ENCODE data around the gene KIF26B. TPM values are rescaled to one million over a fixed set of nuclear protein-coding genes. Genes with fewer than 3 reads are reported as not detected.

The KIF26B gene
- total and polyA plus RNA-seq, 2 experiments from 2014 or later = 2.5 to 8.0 TPM

GRCh38 chr1:245270972-245271371 lies 116.2 kb downstream of the KIF26B start:
- Histone ChIP-seq H3K4me2 (ENCODE audit: unreplicated experiment) (no peak overlapping the region), H3K4me1 (ENCODE audit: insufficient read depth) (no peaks in the 10 kb centered on the region), H3K79me2 (ENCODE audit: insufficient read depth) (peaks cover 5% of the 10 kb centered on the region; the same call in 1 of the 2 replicates), H2AFZ (no peak overlapping the region), H3K9me3 (ENCODE audit: low read depth) (no peaks in the 10 kb centered on the region), H3K9ac (no peak overlapping the region), H3K9me2 (ENCODE audit: insufficient read depth) (no peaks in the 10 kb centered on the region), H4K20me1 (ENCODE audit: insufficient read depth) (no peaks in the 10 kb centered on the region), H3K36me3 (ENCODE audit: low read depth) (no peaks in the 10 kb centered on the region), H3K27ac (no peak overlapping the region), H3F3A (ENCODE audit: insufficient read depth) (no peaks in the 10 kb centered on the region), H3K4me3 (no peak overlapping the region), H3K27me3 (replicated peaks; ENCODE audit: insufficient read depth) (no peaks in the 10 kb centered on the region)
- TF ChIP-seq EZH2phosphoT487 (IDR thresholded peaks at IDR 0.05; ENCODE audit: insufficient read depth, low read depth) (no peak), EZH2 (IDR thresholded peaks at IDR 0.05; ENCODE audit: insufficient read depth, poor library complexity, severe bottlenecking) (no peak)
- in situ Hi-C loops (cut with MboI) = no loop called here
- DNase-seq = no peak
- WGBS, 2 experiments (ENCODE audit: low coverage in 1 of 2, low lambda C conversion rate in 2 of 2, missing lambda C conversion rate in 2 of 2) = 33% methylated on average over 1 of the region's 1 CpG

GRCh38 chr1:245272676-245273075 lies 117.9 kb downstream of the KIF26B start:
- Histone ChIP-seq H4K20me1 (ENCODE audit: insufficient read depth) (no peaks in the 10 kb centered on the region), H3K4me3 (peak overlapping the region; percentile 40), H3K4me1 (ENCODE audit: insufficient read depth) (no peaks in the 10 kb centered on the region), H2AFZ (peak overlapping the region; percentile 27; the same call in 1 of the 2 replicates), H3K36me3 (ENCODE audit: low read depth) (no peaks in the 10 kb centered on the region), H3K9me3 (ENCODE audit: low read depth) (no peaks in the 10 kb centered on the region), H3K27ac (no peak overlapping the region), H3K4me2 (ENCODE audit: unreplicated experiment) (peak overlapping the region; percentile 36), H3K27me3 (replicated peaks; ENCODE audit: insufficient read depth) (no peaks in the 10 kb centered on the region), H3F3A (ENCODE audit: insufficient read depth) (no peaks in the 10 kb centered on the region), H3K79me2 (ENCODE audit: insufficient read depth) (peaks cover 5% of the 10 kb centered on the region; the same call in 1 of the 2 replicates), H3K9me2 (ENCODE audit: insufficient read depth) (no peaks in the 10 kb centered on the region), H3K9ac (no peak overlapping the region)
- TF ChIP-seq EZH2phosphoT487 (IDR thresholded peaks at IDR 0.05; ENCODE audit: insufficient read depth, low read depth) (no peak), EZH2 (IDR thresholded peaks at IDR 0.05; ENCODE audit: insufficient read depth, poor library complexity, severe bottlenecking) (no peak)
- in situ Hi-C loops (cut with MboI) = no loop called here
- DNase-seq = no peak
- WGBS, 2 experiments (ENCODE audit: low coverage in 1 of 2, low lambda C conversion rate in 2 of 2, missing lambda C conversion rate in 2 of 2) = 20 to 31% methylated on average over 4 of the region's 4 CpGs

GRCh38 chr1:245276445-245276844 lies 121.7 kb downstream of the KIF26B start:
- Histone ChIP-seq H3K27ac (no peak overlapping the region), H3K4me2 (ENCODE audit: unreplicated experiment) (no peak overlapping the region), H2AFZ (no peak overlapping the region), H3K9ac (no peak overlapping the region), H4K20me1 (ENCODE audit: insufficient read depth) (no peaks in the 10 kb centered on the region), H3K27me3 (replicated peaks; ENCODE audit: insufficient read depth) (no peaks in the 10 kb centered on the region), H3K4me3 (no peak overlapping the region), H3K9me2 (ENCODE audit: insufficient read depth) (no peaks in the 10 kb centered on the region), H3K36me3 (ENCODE audit: low read depth) (no peaks in the 10 kb centered on the region), H3K4me1 (ENCODE audit: insufficient read depth) (no peaks in the 10 kb centered on the region), H3K79me2 (ENCODE audit: insufficient read depth) (peaks cover 5% of the 10 kb centered on the region; the same call in 1 of the 2 replicates), H3K9me3 (ENCODE audit: low read depth) (no peaks in the 10 kb centered on the region), H3F3A (ENCODE audit: insufficient read depth) (no peaks in the 10 kb centered on the region)
- no peak for DNase-seq
- WGBS, 2 experiments (ENCODE audit: low coverage in 1 of 2, low lambda C conversion rate in 2 of 2, missing lambda C conversion rate in 2 of 2) = 62 to 74% methylated on average over 5 of the region's 5 CpGs
- in situ Hi-C loops (cut with MboI) = no loop called here
- TF ChIP-seq EZH2 (IDR thresholded peaks at IDR 0.05; ENCODE audit: insufficient read depth, poor library complexity, severe bottlenecking) (no peak), EZH2phosphoT487 (IDR thresholded peaks at IDR 0.05; ENCODE audit: insufficient read depth, low read depth) (no peak)

GRCh38 chr1:245277276-245277675 lies 122.5 kb downstream of the KIF26B start:
- TF ChIP-seq EZH2 (IDR thresholded peaks at IDR 0.05; ENCODE audit: insufficient read depth, poor library complexity, severe bottlenecking) (no peak), EZH2phosphoT487 (IDR thresholded peaks at IDR 0.05; ENCODE audit: insufficient read depth, low read depth) (no peak)
- no peak overlapping the region for H3K4me2 ChIP-seq (ENCODE audit: unreplicated experiment)

GRCh38 chr1:245278846-245279245 lies 124.1 kb downstream of the KIF26B start:
- 62 to 63% methylated on average over 4 of the region's 4 CpGs for WGBS, 2 experiments (ENCODE audit: low coverage in 1 of 2, low lambda C conversion rate in 2 of 2, missing lambda C conversion rate in 2 of 2)
- H3K4me2 ChIP-seq (ENCODE audit: unreplicated experiment) = no peak overlapping the region

More at GRCh38 chr1:245277276-245277675, 122.5 kb downstream of the KIF26B start:
- Histone ChIP-seq H3K27ac (no peak overlapping the region), H3K79me2 (ENCODE audit: insufficient read depth) (peaks cover 5% of the 10 kb centered on the region; the same call in 1 of the 2 replicates), H4K20me1 (ENCODE audit: insufficient read depth) (no peaks in the 10 kb centered on the region), H3K4me3 (no peak overlapping the region), H3F3A (ENCODE audit: insufficient read depth) (no peaks in the 10 kb centered on the region), H3K4me1 (ENCODE audit: insufficient read depth) (no peaks in the 10 kb centered on the region), H3K36me3 (ENCODE audit: low read depth) (no peaks in the 10 kb centered on the region), H3K27me3 (replicated peaks; ENCODE audit: insufficient read depth) (no peaks in the 10 kb centered on the region), H3K9me3 (ENCODE audit: low read depth) (no peaks in the 10 kb centered on the region), H3K9me2 (ENCODE audit: insufficient read depth) (no peaks in the 10 kb centered on the region), H3K9ac (no peak overlapping the region), H2AFZ (no peak overlapping the region)
- in situ Hi-C loops (cut with MboI) = no loop called here
- peak; percentile 11 for DNase-seq
- WGBS, 2 experiments (ENCODE audit: low coverage in 1 of 2, low lambda C conversion rate in 2 of 2, missing lambda C conversion rate in 2 of 2) = 44 to 61% methylated on average over 3 of the region's 3 CpGs

More at GRCh38 chr1:245278846-245279245, 124.1 kb downstream of the KIF26B start:
- H4K20me1 ChIP-seq (ENCODE audit: insufficient read depth) = no peaks in the 10 kb centered on the region
- H2AFZ ChIP-seq = no peak overlapping the region
- no peaks in the 10 kb centered on the region for H3K9me2 ChIP-seq (ENCODE audit: insufficient read depth)
- no peaks in the 10 kb centered on the region for H3K4me1 ChIP-seq (ENCODE audit: insufficient read depth)
- in situ Hi-C loops (cut with MboI) = no loop called here
- DNase-seq = no peak
- H3K9me3 ChIP-seq (ENCODE audit: low read depth) = no peaks in the 10 kb centered on the region
- H3F3A ChIP-seq (ENCODE audit: insufficient read depth) = no peaks in the 10 kb centered on the region
- H3K27me3 ChIP-seq (replicated peaks; ENCODE audit: insufficient read depth) = no peaks in the 10 kb centered on the region
- TF ChIP-seq EZH2phosphoT487 (IDR thresholded peaks at IDR 0.05; ENCODE audit: insufficient read depth, low read depth) = no peak
- no peak for TF ChIP-seq EZH2 (IDR thresholded peaks at IDR 0.05; ENCODE audit: insufficient read depth, poor library complexity, severe bottlenecking)
- no peak overlapping the region for H3K4me3 ChIP-seq
- H3K79me2 ChIP-seq (ENCODE audit: insufficient read depth) = peaks cover 5% of the 10 kb centered on the region; the same call in 1 of the 2 replicates
- no peak overlapping the region for H3K9ac ChIP-seq
- no peak overlapping the region for H3K27ac ChIP-seq
- H3K36me3 ChIP-seq (ENCODE audit: low read depth) = no peaks in the 10 kb centered on the region

Measured in GM23248 (cell line).